GM21381 (cell line): Measurements from ENCODE around the gene DPP3.
"Not testable (repeated sequence)": the region's sequence is repeated elsewhere in the genome, so short reads cannot be mapped to it uniquely, and the experiment has no call there.

Source experiments
- ATAC-seq: cut with Tn5 transposase; IDR thresholded peaks from one replicate; pipeline ENCODE4 v1.9.1; 2021; ENCODE audit warnings: mild to moderate bottlenecking, moderate library complexity; ENCODE audit not compliant: unreplicated experiment

DPP3 gene

GRCh38 chr11:66529069-66529468 lies 48.8 kb downstream of the DPP3 start:
- ATAC-seq: no peak

- no peak for ATAC-seq
These were observed 49.4 kb downstream of the DPP3 start for GRCh38 chr11:66529655-66530054.

- ATAC-seq: no peak
These were observed 50.9 kb downstream of the DPP3 start for GRCh38 chr11:66530927-66531709.

- ATAC-seq: no peak
These were observed 51.6 kb downstream of the DPP3 start for GRCh38 chr11:66531841-66532240.

GRCh38 chr11:66532784-66533183 lies 52.5 kb downstream of the DPP3 start:
- no peak for ATAC-seq

GRCh38 chr11:66539170-66539869 lies 59.1 kb downstream of the DPP3 start:
- no peak for ATAC-seq

GRCh38 chr11:66539870-66540213 lies 59.6 kb downstream of the DPP3 start:
- no peak for ATAC-seq

- not testable (repeated sequence) for ATAC-seq
These were observed 60.4 kb downstream of the DPP3 start for GRCh38 chr11:66540598-66540997.

- ATAC-seq: no peak
These were observed 61.7 kb downstream of the DPP3 start for GRCh38 chr11:66541892-66542291.

GRCh38 chr11:66542362-66542761 lies 62.1 kb downstream of the DPP3 start:
- no peak for ATAC-seq

- no peak for ATAC-seq
These were observed 63.3 kb downstream of the DPP3 start for GRCh38 chr11:66543263-66544107.

- not testable (repeated sequence) for ATAC-seq
These were observed 64.7 kb downstream of the DPP3 start for GRCh38 chr11:66544952-66545351.

GRCh38 chr11:66545701-66546367 lies 65.6 kb downstream of the DPP3 start, which contains the start of gene ZDHHC24:
Gene ZDHHC24 (minus strand): TSS chr11:66546048. CDS start chr11:66546003, 45 bp downstream.
- ATAC-seq: peak; percentile 82

- ATAC-seq: no peak
These were observed 66.2 kb downstream of the DPP3 start, which contains the start of gene ACTN3 for GRCh38 chr11:66546368-66546965. Gene ACTN3 (plus strand): TSS chr11:66546903. CDS start chr11:66546938, 35 bp downstream.

GRCh38 chr11:66546966-66547661 lies 66.9 kb downstream of the DPP3 start:
- ATAC-seq: no peak

- ATAC-seq: no peak
These were observed 67.4 kb downstream of the DPP3 start for GRCh38 chr11:66547662-66548009.

GRCh38 chr11:66548041-66548440 lies 67.8 kb downstream of the DPP3 start:
- ATAC-seq: no peak

- ATAC-seq: no peak
These were observed 68.8 kb downstream of the DPP3 start for GRCh38 chr11:66548774-66549630.

- no peak for ATAC-seq
These were observed 69.5 kb downstream of the DPP3 start for GRCh38 chr11:66549696-66550095.
